Mucosa of rectum (tissue), 2 donors: ENCODE data around the gene SERPIND1.

Experiments
- H3K27ac ChIP-seq, 2 donors: one replicate each; pipeline ENCODE4 v1.7.0; 2013; ENCODE audit warnings: inconsistent platforms in 2 of 2, low read depth in 2 of 2, low read length in 2 of 2
- H3K27me3 ChIP-seq, 2 donors: one replicate each; pipeline ENCODE4 v1.7.0; 2013; ENCODE audit warnings: low read length in 2 of 2; ENCODE audit not compliant: control insufficient read depth in 2 of 2, insufficient read depth in 2 of 2
- H3K36me3 ChIP-seq, 2 donors: one replicate each; pipeline ENCODE4 v1.7.0; 2013; ENCODE audit warnings: low read length in 2 of 2; ENCODE audit not compliant: control insufficient read depth in 2 of 2, insufficient read depth in 2 of 2
- H3K4me1 ChIP-seq, 2 donors: one replicate each; pipeline ENCODE4 v1.7.0; 2013; ENCODE audit warnings: low read length in 2 of 2, mild to moderate bottlenecking in 1 of 2; ENCODE audit not compliant: control insufficient read depth in 2 of 2, insufficient read depth in 2 of 2
- H3K4me3 ChIP-seq, 2 donors: one replicate each; pipeline ENCODE4 v1.7.0; 2013; ENCODE audit warnings: low read length in 2 of 2
- H3K9ac ChIP-seq, 2 donors: one replicate each; pipeline ENCODE4 v1.7.0; 2013; ENCODE audit warnings: low read length in 2 of 2, low read depth in 1 of 2, mild to moderate bottlenecking in 1 of 2
- H3K9me3 ChIP-seq, 2 donors: one replicate each; pipeline ENCODE4 v1.7.0; 2013; ENCODE audit warnings: low read length in 2 of 2; ENCODE audit not compliant: control insufficient read depth in 2 of 2
- donor health status: healthy.
- donor health status: Normal muscosa, but diverticular disease.

SERPIND1 gene

GRCh38 chr22:20783844-20784723 lies 10.2 kb downstream of the SERPIND1 start:
- H3K4me3 ChIP-seq, result no peak overlapping the region
- H3K4me1 ChIP-seq, result no peaks in the 10 kb centered on the region
- no peaks in the 10 kb centered on the region for H3K9me3 ChIP-seq
- no peak overlapping the region for H3K27ac ChIP-seq
- H3K27me3 ChIP-seq, result no peaks in the 10 kb centered on the region
- peaks cover 18 to 39% of the 10 kb centered on the region in 2 donors for H3K36me3 ChIP-seq
- H3K9ac ChIP-seq, result no peak overlapping the region

- Histone ChIP-seq H3K4me3 (no peak overlapping the region), H3K27me3 (no peaks in the 10 kb centered on the region), H3K36me3 (peaks cover 16 to 39% of the 10 kb centered on the region in 2 donors), H3K9ac (no peak overlapping the region), H3K27ac (no peak overlapping the region), H3K9me3 (no peaks in the 10 kb centered on the region), H3K4me1 (no peaks in the 10 kb centered on the region)
Measured at GRCh38 chr22:20785415-20785814, 11.5 kb downstream of the SERPIND1 start.

GRCh38 chr22:20786048-20786447 lies 12.1 kb downstream of the SERPIND1 start:
- Histone ChIP-seq H3K36me3 (peaks cover 16 to 39% of the 10 kb centered on the region in 2 donors), H3K4me3 (no peak overlapping the region), H3K27me3 (no peaks in the 10 kb centered on the region), H3K9ac (no peak overlapping the region), H3K9me3 (no peaks in the 10 kb centered on the region), H3K4me1 (peaks cover 0 to 3% of the 10 kb centered on the region in 2 donors), H3K27ac (no peak overlapping the region)

- peaks cover 0 to 3% of the 10 kb centered on the region in 2 donors for H3K4me1 ChIP-seq
- H3K27me3 ChIP-seq, result no peaks in the 10 kb centered on the region
- peaks cover 12 to 39% of the 10 kb centered on the region in 2 donors for H3K36me3 ChIP-seq
- no peak overlapping the region for H3K27ac ChIP-seq
- H3K4me3 ChIP-seq, result no peak overlapping the region
- H3K9ac ChIP-seq, result no peak overlapping the region
- no peaks in the 10 kb centered on the region for H3K9me3 ChIP-seq
Measured at GRCh38 chr22:20786536-20786979, 12.6 kb downstream of the SERPIND1 start.

GRCh38 chr22:20787223-20787622 lies 13.3 kb downstream of the SERPIND1 start:
- Histone ChIP-seq H3K9me3 (no peaks in the 10 kb centered on the region), H3K36me3 (peaks cover 14 to 39% of the 10 kb centered on the region in 2 donors), H3K4me1 (peaks cover 0 to 3% of the 10 kb centered on the region in 2 donors), H3K9ac (no peak overlapping the region), H3K4me3 (no peak overlapping the region), H3K27me3 (no peaks in the 10 kb centered on the region), H3K27ac (no peak overlapping the region)

GRCh38 chr22:20787746-20788626 lies 14.1 kb downstream of the SERPIND1 start:
- H3K4me3 ChIP-seq, result no peak overlapping the region
- H3K9me3 ChIP-seq, result no peaks in the 10 kb centered on the region
- no peak overlapping the region for H3K9ac ChIP-seq
- H3K27me3 ChIP-seq, result no peaks in the 10 kb centered on the region
- H3K4me1 ChIP-seq, result peaks cover 0 to 3% of the 10 kb centered on the region in 2 donors
- no peak overlapping the region for H3K27ac ChIP-seq
- H3K36me3 ChIP-seq, result peaks cover 21 to 42% of the 10 kb centered on the region in 2 donors

- Histone ChIP-seq H3K27me3 (no peaks in the 10 kb centered on the region), H3K4me3 (no peak overlapping the region), H3K4me1 (peaks cover 0 to 3% of the 10 kb centered on the region in 2 donors), H3K9me3 (no peaks in the 10 kb centered on the region), H3K9ac (no peak overlapping the region), H3K36me3 (peaks cover 25 to 40% of the 10 kb centered on the region in 2 donors), H3K27ac (no peak overlapping the region)
Measured at GRCh38 chr22:20788627-20789344, 14.9 kb downstream of the SERPIND1 start.

- no peaks in the 10 kb centered on the region for H3K27me3 ChIP-seq
- H3K27ac ChIP-seq, result no peak overlapping the region
- no peak overlapping the region for H3K4me3 ChIP-seq
- peaks cover 38 to 58% of the 10 kb centered on the region in 2 donors for H3K36me3 ChIP-seq
- H3K4me1 ChIP-seq, result peaks cover 0 to 3% of the 10 kb centered on the region in 2 donors
- H3K9ac ChIP-seq, result no peak overlapping the region
- H3K9me3 ChIP-seq, result no peaks in the 10 kb centered on the region
Measured at GRCh38 chr22:20792221-20792965, 18.5 kb downstream of the SERPIND1 start.

- Histone ChIP-seq H3K9ac (no peak overlapping the region), H3K27ac (no peak overlapping the region)
Measured at GRCh38 chr22:20792966-20793728, 19.2 kb downstream of the SERPIND1 start.

More at GRCh38 chr22:20792966-20793728, 19.2 kb downstream of the SERPIND1 start:
- H3K27me3 ChIP-seq, result no peaks in the 10 kb centered on the region
- H3K4me1 ChIP-seq, result peaks cover 0 to 3% of the 10 kb centered on the region in 2 donors
- no peaks in the 10 kb centered on the region for H3K9me3 ChIP-seq
- H3K36me3 ChIP-seq, result peaks cover 40 to 58% of the 10 kb centered on the region in 2 donors
- H3K4me3 ChIP-seq, result no peak overlapping the region
